ENCODE results near the gene PAK1. TPM values are rescaled to one million over a fixed set of nuclear protein-coding genes. Genes with fewer than 3 reads are reported as not detected.

PAK1 gene
- total RNA-seq, 1 donor from 2014 or later, result 69.1 TPM

DNA sequence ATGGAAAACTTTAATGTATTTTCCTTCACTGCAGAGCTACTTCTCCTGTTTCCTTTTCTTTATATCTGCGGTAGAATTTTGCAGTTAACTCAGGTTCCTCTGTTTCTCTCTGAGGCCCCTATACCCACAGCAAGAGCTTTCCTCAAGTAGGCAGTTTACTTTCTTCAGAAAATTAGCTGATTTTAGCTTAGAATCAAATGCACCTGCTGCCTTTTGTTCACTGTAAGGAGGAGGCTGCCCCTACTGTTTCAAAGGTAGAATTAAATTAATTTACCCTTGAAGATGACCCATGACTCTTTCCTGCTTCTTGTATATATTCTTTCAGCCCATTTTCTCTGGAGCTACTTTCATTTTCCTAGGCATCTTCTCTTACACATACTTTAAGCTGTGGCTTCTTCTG lies 103.7 kb downstream of the PAK1 start:
- DNase-seq, result no peak

DNA sequence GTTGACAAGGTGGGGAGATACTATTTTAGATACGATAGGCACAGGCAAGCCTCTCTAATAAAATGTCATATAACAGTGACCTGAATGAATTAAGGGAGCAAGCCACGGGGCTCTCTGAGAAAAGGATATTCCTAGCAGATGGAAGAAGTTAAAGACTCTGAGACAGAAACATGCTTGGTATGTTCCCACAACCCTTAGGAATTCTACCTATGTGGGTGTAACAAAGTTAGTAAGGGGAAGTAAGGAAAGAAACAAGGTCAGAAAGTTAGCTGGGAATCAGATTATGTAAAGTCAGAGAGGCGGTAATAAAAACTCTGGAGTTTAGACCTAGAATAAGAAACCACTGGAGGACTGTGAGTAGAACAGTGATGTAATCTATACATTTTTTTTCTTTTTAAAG lies 112.7 kb downstream of the PAK1 start:
- DNase-seq, result no peak

DNA sequence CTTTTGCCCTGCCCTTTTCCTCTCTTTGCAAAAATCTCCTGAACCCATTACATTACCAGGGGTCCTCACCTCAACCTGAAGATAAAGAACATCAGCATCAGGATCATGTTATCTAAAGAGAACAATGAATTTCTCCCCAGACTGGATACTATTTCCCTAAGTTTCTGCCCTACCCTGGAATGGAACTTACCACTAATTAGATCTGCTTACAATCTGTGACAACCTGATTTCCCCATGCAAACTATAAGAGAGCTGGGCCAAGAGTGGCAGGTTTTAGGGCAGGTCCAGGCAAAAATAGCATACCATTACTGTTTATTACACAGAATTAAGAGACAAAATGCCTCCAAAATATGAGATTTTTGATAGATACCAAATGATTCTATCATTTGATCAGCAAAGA lies 114.4 kb downstream of the PAK1 start:
- no peak for DNase-seq

DNA sequence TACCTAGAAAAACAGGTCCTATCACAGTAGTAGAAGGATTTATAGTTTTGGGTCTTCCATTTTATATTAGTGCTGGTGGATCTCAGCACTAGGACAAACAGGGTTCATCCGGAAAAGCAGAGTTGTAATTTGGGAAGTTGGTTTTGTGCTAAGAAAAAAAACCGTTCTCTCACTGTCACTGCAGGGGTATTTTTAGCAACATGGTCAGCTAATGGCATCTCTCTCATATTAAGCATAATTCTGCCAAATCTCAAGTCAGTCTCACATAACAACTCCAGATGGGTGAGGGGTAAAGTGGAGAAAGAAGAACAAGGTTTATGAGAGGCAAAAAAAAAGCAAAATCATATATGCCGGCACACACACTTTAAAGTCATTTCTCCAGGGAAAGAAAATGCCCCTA lies 120.8 kb downstream of the PAK1 start:
- peak; percentile 4 for DNase-seq

DNA sequence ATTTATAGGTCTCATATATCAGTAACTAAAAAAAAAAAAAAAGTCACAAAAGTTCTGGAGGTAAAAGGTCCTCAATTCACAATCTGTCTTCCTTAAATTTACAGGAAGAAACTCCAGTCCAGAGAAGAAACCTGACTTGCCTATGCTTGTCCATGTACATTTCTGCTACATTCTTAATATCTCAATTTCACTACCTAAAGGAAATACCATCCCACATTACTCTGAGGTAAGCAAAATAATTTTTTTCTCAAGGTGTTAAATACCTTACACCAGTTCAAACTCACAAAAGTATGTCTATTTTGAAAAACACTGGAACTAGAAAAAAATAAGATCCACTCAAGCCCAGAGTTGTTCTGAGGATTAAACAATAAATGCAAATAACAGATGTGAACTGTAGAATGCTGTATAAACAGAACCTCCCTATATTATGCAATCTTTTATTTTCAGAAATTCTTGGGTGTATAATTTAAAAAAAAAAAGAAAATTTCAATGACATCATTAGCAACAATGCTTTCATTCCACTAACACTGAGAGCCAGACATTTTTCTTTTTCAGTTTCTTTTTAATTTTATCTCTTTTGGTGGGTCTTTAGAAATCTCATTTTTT lies 122.5 kb downstream of the PAK1 start:
- DNase-seq, result peak; percentile 35

DNA sequence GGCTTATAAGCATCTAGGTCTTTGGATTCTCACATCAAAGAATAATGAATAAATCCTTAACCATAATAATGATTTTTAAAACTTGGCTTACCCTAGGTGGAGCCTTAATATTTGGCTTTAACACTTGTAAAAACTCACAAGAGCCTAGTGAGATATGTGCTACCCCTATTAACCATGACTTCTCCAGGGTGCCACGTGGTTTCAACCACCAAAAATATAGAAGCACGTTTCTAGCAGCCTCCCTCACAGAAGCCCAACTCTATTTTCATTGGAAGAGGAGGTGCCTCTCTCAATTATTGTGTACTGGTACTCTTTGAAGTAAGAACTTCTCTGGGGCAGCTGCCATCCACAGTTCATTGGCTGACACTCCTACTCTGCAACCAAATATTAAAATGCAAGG lies 125.9 kb downstream of the PAK1 start:
- no peak for DNase-seq

DNA sequence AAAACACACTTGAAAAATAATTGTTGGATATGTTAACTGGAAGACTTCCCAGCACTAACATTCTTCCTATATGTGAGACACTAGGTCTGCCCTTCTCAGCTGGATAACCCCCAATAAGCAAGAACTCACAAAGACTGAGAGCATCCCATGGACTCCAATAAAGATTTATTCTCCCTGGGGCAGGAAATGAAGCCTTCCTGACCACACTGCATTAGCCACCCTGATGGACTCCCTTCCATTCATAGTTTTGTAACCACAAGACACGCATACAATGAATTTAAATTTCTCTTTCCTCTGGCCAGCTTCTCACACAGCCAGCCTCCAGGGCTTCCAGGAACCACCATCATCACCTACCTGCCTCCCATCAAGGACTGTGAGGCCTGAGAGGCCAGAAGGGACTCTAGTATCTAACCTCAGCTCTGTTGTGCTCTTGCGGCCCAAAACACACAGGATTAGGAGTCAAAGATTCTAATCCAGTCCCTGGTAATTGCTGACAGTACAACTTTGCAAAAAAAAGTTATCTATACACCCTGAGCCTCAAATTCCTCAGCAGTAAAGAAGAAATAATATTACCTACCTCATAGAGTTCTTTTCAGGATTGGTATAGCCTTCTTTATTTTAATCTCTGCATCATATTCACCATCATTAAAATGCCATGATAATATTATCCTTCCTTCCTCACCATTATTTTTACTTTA lies 126.8 kb downstream of the PAK1 start:
- no peak for DNase-seq

DNA sequence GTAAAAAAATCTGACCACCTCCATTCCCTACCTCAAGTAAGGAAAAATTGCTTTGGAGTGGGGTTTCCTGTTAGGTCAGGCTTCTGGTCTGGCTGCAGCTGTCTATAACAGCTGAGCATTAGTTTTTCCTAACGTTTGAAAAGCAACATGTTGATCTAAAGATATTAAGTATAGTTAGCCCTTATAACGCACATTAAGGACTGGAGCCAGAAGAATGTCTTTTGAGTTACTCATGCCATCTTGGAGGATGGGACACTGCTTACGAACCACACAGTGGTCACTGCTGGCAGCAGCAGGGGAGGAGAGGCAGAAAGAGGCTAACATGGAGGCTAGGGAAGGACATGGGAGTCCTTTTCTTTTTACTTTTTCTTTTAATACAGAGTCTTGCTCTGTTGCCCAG lies 128.3 kb downstream of the PAK1 start:
- peak; percentile 8 for DNase-seq

DNA sequence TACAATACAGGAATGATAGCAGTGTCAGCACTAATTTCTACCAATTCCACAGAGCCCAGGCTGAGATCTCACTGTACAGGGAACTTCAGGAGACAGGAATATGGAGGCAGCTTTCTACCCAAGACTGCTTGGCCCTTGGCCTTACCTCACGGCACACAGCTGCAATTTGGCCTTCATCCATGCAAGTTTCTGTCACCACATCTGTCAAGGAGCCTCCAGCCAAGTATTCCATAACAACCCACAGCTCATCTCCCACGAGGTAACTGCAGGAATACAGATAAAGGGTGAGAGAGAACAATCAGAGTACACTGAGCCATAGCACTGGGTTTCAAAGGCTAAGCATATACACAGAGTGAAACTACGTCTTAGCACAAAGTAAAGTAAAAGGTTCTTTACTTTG lies 133.4 kb downstream of the PAK1 start:
- DNase-seq, result no peak

DNA sequence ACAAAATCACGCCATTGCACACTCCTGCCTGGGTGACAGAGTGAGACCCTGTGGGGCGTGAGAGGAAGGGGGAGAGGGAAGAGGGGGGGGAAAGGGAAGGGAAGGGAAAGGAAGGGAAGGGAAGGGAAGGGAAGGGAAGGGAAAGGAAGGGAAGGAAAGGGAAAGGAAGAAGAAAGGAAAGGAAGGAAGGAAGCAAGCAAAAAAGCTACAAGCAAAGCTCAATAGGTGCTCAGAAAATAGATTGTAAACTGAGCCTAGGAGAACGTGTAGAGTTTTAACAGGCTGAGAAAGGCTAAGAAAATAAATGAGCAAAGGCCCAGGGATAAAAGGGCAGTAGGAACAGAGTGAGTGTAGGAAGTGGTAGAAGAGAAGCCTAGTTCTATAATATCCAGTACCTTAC lies 141.6 kb downstream of the PAK1 start:
- no peak for DNase-seq

DNA sequence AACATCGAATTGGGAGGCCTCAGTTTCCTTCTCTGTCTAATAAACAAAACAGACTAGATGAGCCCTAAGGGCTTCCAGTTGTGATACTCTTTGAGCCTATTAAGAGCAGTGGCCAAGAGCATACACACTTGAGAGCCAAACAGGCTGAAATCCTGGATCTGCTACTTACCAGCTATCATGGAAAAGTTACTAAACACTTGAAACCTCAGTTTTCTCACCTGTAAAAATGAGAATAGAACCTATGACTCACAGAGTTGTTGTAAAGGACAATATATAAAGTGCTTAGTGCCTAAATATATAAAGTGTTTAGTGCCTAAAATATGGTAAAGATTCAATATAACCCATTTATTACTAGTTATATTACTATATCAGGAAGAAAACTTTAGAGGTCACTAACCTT lies 148.7 kb downstream of the PAK1 start:
- DNase-seq, result no peak

DNA sequence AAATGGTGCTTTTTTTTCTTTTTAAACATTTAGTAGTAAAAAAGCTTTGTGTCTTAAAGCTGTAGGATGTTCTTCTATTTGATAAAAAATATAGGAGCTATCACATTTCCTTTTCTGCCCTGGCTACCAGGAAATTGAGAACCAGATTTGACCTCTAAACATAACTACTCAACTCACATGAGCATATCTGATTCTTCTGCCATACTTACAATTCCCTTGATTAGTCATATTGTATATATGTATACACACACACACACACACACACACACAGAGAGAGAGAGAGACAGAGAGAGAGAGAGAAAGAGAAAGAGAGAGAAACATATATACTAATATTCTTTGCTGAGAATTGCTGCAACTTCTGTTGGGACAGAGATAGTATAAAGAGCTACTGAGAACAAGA lies 149.4 kb downstream of the PAK1 start:
- DNase-seq, result no peak

DNA sequence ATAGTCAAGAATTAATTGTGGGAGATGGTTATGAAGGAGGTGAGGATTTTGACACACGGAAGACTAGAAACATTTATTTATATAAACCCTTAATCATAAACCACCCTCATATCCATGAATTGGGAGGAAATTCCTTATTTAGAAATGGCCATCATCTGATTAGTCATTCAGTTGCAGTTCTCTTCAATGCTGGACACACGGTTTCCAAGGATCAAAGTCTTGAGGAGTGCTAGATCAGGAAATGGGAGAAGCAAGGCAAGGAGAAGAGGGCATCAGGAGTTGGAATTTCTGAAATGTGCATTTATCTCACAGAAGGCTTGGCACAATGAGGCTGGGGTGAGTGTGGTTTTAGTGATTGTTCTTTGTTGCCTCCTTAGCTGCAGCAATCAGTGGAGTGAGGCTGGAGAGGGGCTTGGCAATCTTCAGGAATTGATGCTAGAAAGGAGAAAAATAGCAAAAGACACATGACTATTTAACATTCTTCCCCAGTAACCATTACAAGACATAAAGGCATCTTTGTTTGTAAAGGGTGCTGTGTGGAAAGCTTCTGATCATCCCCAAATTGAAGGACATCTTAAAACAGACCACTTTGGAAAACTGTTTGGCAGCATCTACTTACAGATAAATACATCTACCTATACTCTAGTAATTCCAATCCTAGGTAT lies 150.8 kb downstream of the PAK1 start:
- no peak for DNase-seq

DNA sequence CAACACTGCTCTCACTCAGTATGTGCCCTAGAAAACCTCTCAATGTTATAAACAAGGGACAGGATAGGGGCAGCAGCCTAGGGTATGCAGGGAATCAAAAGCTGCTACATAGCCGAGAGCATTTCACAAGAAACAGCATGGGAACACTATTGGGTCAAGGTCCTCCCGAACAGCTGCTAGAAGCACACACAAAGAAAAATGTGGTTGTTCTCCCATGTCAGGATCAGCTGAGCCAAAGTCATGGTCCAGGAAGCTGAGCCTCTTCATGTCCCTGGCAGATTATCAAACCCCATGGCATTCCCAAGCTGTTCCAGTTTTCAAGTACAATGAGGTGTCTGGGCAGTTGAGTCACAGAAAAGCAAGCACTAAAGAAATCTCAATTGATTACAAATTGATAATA lies 151.4 kb downstream of the PAK1 start:
- DNase-seq, result no peak

DNA sequence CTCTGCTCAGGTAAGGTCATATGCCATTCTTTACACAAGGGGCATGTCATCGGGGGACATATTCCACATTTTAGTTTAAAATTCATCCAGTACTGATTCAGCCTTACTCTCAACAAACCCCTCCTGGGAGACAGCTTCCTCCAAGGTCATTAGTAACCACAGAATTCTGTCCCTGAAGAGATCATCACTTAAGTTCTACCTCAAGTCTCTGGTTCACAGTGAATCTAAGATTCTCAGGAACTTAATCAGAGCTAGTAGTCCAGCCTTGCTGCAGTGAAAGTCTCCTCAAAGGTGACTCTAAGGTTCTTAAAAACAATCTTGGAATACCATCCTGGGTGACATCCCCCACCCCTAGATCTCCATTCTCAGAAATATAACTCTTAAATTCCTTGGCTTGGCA lies 153.5 kb downstream of the PAK1 start:
- DNase-seq, result no peak

DNA sequence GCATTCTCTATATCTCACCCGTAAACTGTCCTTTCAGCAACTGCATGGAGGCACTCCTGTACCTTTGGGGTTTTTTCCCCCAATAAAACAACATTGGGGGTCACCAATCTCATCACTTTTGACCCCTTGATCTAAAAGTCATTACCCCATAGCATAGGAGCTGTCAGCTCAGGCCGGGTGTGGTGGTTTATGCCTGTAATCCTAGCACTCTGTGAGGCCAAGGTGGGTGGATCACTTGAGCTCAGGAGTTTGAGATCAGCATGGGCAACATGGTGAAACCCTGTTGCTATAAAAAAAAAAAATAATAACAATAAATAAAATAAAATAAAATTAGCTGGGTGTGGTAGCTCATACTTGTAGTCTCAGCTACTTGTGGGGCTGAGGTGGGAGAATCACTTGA lies 155.3 kb downstream of the PAK1 start:
- no peak for DNase-seq

DNA sequence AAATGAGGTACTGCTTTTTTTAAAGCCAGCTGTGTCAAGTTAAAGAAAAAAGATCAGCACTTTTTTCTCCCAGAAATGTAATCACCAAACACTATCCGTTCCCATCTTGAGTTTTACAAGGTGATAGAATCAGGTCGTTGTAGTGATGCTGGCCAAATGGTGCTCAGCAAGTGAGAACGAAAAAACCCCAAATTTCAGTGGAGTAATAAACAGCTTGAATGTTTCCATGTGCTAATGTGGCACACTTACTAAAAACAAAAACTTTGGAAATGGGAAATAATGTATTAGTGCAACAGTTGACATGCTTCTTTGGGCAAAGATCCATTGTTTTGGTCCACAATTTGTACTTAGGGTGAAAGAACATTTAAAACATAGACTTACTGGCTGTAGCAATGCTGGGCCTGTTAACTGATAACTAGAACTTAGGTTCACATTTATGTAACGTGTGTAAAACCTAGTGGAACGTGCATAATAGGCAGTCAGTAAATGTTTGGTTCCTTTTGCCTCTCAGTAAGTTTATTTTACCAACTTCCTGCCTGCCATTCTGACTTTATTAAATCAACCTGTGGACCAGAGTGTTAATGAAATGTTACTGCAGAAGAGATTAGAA lies 157.1 kb downstream of the PAK1 start:
- DNase-seq, result no peak

DNA sequence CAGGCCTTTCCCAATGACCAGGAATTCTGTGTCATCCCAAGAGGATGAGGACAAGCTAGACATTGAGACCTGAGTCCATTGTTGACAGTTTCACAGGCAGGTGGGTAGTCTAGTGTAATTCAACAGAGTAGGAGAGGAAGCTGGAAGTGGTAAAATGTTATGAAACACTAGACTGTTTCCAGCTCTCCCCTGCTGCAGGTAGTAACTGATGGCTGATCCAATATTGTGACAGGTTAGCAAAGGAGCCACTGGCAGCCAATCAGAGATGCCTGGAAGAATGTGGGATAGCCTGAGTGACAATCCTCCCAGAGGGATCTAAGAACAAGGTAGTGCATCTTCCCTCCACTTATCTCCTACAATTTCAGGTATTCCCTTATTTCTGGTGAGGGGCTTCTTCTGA lies 161.8 kb downstream of the PAK1 start:
- DNase-seq, result no peak

DNA sequence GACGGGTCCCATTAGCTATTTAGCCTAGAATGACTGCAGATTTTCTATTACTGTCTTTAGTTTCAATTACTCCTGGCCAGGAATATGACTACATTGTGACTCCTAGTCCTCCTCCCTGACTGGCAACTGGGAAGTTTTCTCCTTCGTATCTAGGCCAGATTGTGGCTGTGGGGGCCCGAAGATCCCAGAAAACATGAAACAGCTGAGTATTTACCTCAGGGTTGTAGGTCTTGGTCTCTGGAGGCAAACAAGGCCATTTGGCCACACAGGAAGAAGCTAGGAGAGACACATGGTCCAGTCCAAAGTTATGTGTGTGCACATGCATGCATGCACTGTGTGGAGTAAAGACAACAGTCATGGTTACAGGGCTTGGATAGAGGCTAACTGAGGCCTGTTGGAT lies 162.2 kb downstream of the PAK1 start:
- DNase-seq, result no peak

DNA sequence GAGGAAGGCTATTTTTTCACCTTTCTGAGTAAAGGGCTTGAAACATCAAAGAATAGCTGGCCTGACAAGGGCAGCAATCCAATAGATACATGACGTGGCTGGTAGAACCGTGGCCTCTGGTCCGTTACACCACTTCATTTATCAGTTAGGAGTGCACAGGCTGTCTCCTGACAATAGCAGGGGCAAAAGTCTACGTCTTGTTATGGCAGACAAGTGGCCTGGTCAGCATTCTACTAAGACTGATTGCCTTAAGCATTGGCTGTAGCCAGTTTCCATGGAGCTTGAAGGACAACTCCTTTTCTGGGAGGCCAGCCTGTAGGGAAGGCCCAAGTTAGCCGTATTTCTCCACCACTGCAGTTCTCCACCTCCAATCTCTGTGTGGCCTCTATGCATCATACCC lies 163.2 kb downstream of the PAK1 start:
- DNase-seq, result no peak

DNA sequence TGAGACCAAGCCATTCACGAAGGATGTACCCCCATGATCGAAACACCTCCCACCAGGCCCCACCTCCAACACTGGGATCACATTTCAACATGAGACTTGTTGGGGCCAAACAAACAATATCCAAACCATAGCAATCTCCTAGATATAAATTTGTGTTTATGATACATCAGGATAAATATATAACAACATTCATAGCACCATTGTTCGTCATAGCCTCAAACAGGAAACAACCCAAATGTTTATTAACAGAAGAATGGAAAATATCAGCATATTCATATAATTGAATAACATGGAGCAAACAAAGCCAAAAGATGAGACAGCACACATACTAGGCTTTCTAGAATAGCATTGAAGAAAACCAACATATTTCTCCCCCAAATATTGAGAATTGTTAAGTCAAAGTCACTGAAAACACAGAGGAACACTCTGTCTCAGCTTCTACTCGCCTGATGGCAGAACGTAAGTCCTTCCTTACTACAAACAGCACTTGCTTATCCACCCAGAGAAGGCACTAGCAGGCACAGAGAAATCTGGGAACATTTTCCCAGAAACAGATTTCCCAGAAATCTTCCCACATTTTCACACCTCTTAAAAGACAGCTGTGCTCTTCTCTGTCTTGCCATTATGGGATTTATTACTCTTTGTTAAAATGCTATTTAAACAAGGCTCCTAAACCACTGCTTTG lies 164.4 kb downstream of the PAK1 start:
- DNase-seq, result no peak

DNA sequence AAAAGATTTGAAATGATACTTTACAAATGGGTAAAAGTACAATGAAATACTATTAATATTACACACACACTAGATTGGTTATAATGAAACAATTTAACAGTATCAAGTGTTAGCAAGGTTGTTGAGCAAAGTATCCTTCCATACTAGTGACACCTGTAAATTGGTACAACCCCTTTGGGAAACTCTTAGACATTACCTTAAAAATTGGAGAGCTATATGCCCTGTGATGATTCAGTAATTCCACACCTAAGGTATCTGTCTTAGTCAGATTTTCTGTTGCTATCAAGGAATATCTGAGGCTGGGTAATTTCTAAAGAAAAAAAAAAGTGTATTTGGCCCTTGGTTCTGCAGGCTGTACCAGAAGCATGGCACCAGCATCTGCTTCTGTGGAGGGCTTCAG lies 165.1 kb downstream of the PAK1 start:
- no peak for DNase-seq

DNA sequence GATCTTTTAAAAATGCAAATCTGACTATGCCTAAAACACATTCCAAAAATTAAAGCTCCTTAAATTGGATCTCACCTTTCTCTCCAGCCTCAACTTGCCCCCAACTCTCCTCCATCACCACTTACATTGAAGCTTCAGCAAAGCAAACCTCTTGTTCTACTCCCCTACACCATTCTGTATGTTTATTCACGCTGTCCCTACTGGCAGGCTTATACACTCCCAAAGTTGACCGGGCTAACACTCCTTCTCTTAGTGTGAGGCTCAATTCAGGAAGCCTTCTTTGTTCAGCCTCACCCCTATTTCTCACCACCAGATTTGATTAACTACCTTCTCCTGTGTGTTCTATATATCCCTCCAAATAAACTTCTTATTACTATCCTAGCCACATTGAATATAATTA lies 170.6 kb downstream of the PAK1 start:
- DNase-seq, result no peak
